ENCODE results near the gene CD40LG.
A peak's percentile ranks its signal among the peaks of the same experiment; 100 is the strongest.

The CD40LG gene

DNA sequence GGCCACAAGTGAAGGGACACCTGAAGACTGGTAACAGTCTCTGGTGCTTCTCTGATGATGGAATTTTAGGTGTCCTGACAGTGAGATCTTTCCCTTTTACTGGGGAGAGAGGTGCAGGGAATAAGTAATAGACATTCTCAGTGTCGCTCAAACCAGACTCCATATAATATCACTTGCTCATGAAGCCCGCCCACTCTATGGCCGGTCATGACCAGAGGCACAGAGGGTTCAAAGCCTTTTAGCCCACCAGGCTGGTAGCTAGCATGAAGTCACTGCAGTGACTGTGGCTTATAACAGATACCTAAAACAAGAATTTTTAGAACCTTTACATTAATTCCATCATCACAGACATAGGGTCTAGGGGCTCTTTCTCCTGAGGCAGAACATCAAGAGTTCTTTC lies 2.9 kb downstream of the CD40LG start:
- no peak for DNase-seq (ENCODE audit: low read depth, low spot score)

- DNase-seq (ENCODE audit: low read depth, low spot score) = no peak
These were observed 5.1 kb downstream of the CD40LG start for GRCh38 chrX:136652822-136653723.

DNA sequence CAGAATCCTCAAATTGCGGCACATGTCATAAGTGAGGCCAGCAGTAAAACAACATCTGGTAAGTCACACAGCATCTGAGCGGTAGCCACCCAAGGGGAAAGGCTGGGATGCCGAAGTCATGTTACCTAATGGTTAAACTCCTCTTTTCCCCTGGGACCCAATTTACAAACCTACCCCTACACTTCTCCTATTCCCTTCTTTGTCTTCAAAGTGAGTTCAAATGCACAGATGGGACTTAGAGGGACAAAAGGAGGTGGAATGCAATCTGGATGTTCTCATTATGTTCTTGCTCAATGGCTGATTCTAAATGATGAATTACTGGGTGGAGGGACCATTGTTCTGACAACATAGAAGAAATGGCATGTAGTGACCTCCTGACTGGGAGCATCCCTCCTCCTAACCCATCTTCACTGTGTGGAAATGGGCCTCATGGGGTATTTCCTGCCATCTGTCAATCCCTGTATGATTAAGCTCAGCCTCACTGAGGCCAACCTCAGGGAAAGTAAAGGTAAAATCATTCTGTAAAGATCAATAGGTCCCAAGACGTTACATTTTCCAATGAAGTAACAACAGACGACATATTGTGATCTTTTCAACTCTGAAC lies 8.5 kb downstream of the CD40LG start:
- DNase-seq (ENCODE audit: low read depth, low spot score) = no peak

DNA sequence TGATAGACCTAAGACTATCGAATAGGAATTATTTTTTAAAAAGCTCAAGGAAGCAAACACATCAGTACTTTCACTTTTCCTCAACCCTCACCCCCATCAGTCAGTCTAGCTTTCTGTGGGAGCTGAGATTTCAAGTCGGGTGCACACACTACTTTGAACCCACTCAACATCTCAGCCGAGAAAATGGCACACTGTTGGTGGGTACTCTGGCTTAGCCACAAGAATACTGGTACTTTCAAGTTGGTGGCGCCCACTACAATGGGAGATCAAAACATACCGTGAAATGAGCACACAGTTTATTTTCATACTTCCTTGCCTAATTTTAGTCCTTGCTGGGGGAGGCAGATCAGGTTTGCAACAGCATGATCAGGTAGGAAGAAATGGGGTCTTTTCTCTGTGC lies 10.2 kb downstream of the CD40LG start:
- peak; percentile 1 for DNase-seq (ENCODE audit: low read depth, low spot score)

DNA sequence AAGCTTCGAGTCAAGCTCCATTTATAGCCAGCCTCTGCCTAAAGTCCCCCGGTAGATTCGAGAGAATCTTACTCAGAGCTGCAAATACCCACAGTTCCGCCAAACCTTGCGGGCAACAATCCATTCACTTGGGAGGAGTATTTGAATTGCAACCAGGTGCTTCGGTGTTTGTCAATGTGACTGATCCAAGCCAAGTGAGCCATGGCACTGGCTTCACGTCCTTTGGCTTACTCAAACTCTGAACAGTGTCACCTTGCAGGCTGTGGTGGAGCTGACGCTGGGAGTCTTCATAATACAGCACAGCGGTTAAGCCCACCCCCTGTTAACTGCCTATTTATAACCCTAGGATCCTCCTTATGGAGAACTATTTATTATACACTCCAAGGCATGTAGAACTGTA lies 11.2 kb downstream of the CD40LG start:
- no peak for DNase-seq (ENCODE audit: low read depth, low spot score)

DNA sequence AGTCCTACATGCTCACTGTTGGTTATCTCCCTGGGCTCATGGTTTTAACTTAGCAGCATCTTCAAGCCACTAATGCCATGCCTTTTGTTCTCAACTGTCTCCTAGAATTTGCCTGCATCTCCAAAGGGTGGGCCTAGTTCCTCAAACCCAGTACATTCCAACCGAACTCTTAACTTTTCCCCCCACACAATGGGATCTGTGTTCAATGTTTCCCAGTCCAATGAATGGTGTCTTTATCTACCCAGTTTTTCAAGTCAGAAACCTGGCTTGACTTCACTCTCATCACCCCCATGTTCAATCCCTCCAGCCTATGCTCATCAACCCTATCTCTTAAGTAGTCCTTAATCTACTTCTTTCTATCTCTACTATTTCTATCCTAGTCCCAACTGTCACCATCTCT lies 12.9 kb downstream of the CD40LG start:
- no peak for DNase-seq (ENCODE audit: low read depth, low spot score)

DNA sequence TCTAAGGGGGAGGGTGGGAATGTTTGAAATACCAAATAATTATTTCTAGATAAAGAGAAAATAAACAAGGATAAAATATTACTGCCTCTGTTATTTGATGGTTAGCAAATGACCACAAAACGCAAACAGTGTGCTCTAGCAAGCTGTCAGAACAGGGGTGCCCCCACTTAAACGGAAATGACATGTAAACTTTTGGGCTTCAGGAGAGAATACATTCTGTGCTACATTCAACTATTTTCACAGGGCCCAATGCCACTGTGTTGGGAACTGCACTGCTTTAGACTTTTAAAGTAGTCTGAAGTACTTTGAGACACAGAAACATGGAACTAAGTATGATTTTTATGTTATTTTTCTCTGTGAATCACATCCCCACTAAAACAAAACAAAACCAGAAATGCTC lies 14.1 kb downstream of the CD40LG start:
- no peak for DNase-seq (ENCODE audit: low read depth, low spot score)

DNA sequence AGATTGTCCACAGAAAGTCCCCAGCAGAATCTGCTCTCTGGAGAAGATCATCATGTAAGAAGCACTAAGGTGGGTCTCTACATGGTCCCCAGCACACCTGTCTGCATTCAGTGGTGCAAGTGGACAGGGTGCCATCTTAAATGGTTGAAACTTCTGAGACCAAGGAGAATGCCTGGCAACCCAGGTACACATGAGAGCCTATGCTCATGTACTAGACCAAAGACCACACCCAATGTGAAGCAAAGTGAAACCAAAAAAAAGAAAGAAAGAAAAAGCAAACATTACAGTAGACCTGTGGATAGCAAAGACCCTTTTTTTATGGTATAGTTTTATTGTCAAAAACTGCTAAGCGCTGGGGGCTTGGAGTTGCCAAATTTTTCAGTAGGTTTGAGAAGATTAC lies 15.0 kb downstream of the CD40LG start:
- no peak for DNase-seq (ENCODE audit: low read depth, low spot score)

- DNase-seq (ENCODE audit: low read depth, low spot score) = no peak
These were observed 17.4 kb downstream of the CD40LG start for GRCh38 chrX:136665258-136665900.

GRCh38 chrX:136666088-136666487 lies 18.1 kb downstream of the CD40LG start:
- DNase-seq (ENCODE audit: low read depth, low spot score) = no peak

DNA sequence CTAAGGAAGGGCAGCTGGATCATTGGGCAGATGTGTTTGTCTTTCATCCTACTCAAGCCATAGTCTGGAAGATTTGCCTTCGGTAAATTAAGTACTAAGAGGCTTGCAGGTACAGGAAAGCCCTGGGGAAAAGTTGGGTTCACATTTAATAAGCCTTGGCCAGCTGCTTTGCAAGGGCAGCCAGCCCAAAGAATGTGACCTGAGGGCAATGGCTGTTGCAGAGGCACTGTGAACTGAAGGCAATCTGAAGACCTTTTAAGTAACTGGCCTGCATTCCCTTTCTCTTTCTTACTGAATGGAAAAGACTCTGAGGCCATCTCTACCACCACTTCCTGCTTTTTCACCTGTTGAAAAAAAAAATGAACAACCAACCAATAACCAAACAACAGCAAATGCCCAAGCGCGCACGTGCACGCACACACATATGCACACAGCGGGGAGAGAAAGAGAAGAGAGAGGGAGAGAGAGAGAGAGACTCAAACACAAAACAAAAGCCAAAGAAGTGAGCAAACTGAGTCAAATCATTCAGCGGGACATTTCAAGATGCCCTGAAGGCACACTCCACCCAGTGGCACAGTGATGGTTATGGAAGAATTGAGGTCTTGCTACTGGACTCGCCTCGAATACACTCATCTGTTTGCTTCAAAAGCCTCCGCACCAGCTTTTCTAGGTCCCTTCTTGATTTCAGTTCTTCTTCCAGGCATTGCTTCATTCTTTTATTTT lies 19.6 kb downstream of the CD40LG start:
- DNase-seq (ENCODE audit: low read depth, low spot score) = no peak

DNA sequence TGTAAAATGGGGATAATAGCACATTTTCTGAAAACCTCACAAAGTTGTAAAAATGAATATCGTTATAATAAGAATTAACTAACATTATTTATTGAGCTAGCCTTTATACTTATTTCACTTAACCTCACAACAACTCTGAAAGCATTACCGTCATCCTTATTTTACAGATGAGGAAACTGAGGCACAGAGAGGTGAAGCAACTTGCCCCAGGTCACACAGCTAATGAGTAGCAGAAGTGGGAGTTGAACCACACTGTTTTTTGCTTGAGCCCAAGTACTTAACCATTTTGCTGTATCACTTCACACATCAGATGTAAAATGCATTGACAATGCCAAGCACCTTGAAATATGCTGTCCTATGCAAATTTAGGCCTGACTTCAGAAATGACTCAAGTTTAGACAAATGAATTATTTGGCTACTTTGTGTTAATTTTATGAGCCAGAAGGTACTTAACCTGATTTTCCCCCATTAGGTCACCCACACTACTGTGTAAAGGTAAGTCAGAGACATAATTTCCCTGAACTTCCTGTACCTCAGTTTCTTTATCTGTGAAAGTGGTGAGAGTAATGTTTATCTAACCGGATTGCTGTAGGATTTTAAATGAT lies 23.1 kb downstream of the CD40LG start:
- no peak for DNase-seq (ENCODE audit: low read depth, low spot score)

GRCh38 chrX:136674270-136674985 lies 26.5 kb downstream of the CD40LG start:
- DNase-seq (ENCODE audit: low read depth, low spot score) = no peak

- DNase-seq (ENCODE audit: low read depth, low spot score) = no peak
These were observed 31.6 kb downstream of the CD40LG start for GRCh38 chrX:136679531-136679930.

DNA sequence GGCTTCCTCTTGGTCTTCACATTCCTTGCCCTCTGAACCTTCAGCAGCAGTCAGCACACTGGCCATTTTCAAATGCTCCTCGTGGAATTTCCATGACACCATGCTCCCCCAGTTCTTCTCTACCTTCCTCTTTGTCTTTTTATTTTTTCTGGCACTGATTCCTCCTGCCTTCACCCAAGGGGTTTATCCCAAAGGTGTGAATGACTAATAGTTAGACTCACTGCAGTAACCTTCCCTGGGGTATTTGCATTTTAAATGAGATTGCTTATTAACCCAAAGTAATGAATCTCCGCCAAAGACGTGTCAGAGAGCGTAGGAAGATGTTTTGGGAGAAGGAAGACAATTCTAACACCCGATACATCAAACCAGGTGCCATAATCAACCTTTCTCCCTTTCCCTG lies 36.2 kb downstream of the CD40LG start:
- DNase-seq (ENCODE audit: low read depth, low spot score) = no peak

DNA sequence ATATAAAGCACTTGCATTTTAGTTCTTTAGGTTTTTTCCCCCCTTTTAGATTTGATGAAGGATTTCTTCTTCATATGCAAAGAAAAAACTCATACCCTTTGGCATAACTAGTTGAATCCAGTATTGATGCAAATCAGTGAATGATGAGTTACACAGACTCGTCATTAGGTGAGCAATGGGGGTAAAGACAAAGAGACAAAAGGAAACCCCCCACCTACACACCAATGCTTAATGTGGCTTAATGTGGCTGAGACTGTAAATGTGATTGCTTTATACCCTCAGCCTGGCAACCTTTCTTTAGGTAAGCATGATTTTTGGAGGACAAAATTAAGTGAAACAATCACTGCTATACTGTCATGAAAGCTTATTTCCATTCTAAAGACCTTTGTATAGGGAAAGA lies 39.5 kb downstream of the CD40LG start:
- DNase-seq (ENCODE audit: low read depth, low spot score) = peak; percentile 24

DNA sequence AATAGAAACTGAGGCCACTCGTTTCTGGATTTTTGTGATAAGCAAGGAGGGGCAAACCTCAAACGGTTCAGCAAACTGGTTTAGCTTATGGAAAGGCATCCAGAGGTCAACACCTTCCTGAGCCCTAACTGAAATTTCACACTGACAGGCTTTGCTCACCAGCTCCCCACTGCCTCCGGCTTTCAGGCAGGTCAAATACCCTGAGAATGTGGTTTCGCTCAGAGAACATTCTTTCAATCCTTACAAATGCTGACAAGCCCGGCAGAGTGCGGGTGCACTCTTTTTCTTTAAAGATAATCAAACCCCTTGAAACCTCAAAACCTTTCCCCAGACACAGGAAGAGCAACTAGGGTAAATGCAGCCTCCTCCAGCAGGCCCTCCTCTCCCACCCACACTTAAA lies 41.5 kb downstream of the CD40LG start:
- DNase-seq (ENCODE audit: low read depth, low spot score) = no peak

- no peak for DNase-seq (ENCODE audit: low read depth, low spot score)
These were observed 43.3 kb downstream of the CD40LG start for GRCh38 chrX:136691028-136691809.

DNA sequence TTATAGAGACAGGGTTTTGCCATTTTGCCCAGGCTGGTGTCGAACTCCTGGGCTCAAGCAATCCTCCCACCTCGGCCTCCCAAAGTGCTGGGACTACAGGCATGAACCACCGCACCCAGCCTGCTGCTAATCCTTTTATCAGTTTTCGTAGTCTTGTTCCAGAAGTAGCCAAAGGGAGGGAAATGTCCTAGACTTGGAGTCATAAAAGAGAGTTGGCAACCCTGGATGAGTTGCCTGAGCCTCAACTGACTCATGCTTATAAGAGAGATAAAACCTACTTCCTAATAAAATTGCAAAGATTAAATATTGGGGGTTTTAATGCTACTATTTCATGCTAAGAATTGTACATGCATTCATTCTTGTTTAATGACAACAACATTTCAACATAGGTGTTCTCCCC lies 44.3 kb downstream of the CD40LG start:
- DNase-seq (ENCODE audit: low read depth, low spot score) = no peak

GRCh38 chrX:136694431-136695087 lies 46.6 kb downstream of the CD40LG start:
- DNase-seq (ENCODE audit: low read depth, low spot score) = no peak

Measured in activated naive CD8-positive, alpha-beta T cell treated with anti-CD3 and anti-CD28 coated beads, Interleukin-2, amount 50 U/mL, for 16 hours (primary cell).